Spinal cord (tissue), 10 donors: Measurements from ENCODE around the gene C1QTNF8. TPM values are rescaled to one million over a fixed set of nuclear protein-coding genes. Genes with fewer than 3 reads are reported as not detected.

Experiments used
- DNase-seq, 6 donors: peaks; one replicate each; pipeline versions ENCODE4 v3.0.0 to v3.0.0-alpha.2; 2013 to 2015; ENCODE audit warnings: low spot score in 6 of 6, low read depth in 4 of 6
- H3K27ac ChIP-seq: one replicate; pipeline ENCODE4 v1.5.1; 2013; ENCODE audit warnings: low read depth, low read length, control low read depth
- H3K27me3 ChIP-seq: one replicate; pipeline ENCODE4 v1.6.1; 2013; ENCODE audit warnings: low read length; ENCODE audit not compliant: control insufficient read depth, insufficient read depth
- H3K36me3 ChIP-seq: one replicate; pipeline ENCODE4 v1.6.1; 2013; ENCODE audit warnings: low read length; ENCODE audit not compliant: control insufficient read depth, insufficient read depth
- H3K4me1 ChIP-seq: one replicate; pipeline ENCODE4 v1.6.1; 2013; ENCODE audit warnings: low read length; ENCODE audit not compliant: control insufficient read depth, insufficient read depth
- H3K4me3 ChIP-seq: one replicate; pipeline ENCODE4 v1.5.1; 2013; ENCODE audit warnings: low read depth, low read length, control low read depth
- H3K9me3 ChIP-seq: one replicate; pipeline ENCODE4 v1.6.1; 2013; ENCODE audit warnings: low read length; ENCODE audit not compliant: control insufficient read depth, insufficient read depth
- whole genome bisulfite sequencing: methylation state at CpG from one replicate; pipeline ENCODE4 v1.1.5; 2013; ENCODE audit warnings: missing lambda C conversion rate; ENCODE audit not compliant: insufficient coverage; 5-methylcytosine and 5-hydroxymethylcytosine counted together
- polyA plus RNA-seq, 2 donors: library from polyadenylated mRNA; unstranded; fragments of 120-200 nt; gene quantifications; one replicate each; pipeline ENCODE4 v1.2.1, GENCODE V29; 2013; ENCODE audit not compliant: insufficient read length in 2 of 2
- total RNA-seq, 2 donors: library from RNA; depleted of rRNA in 1 of 2; stranded (reverse); fragments of 120-200 nt in 1 of 2; fragments of >200 nt in 1 of 2; gene quantifications; one replicate each; pipeline versions ENCODE4 v1.2.3 to v1.2.4, GENCODE V29; 2013 to 2014
- donor health status: healthy.

Gene C1QTNF8
- total and polyA plus RNA-seq, 4 donors, result 0.17 to 0.59 (median 0.24) TPM

GRCh38 chr16:1043881-1044451 lies 52.1 kb downstream of the C1QTNF8 start:
- Histone ChIP-seq H3K4me1 (peaks cover 69% of the 10 kb centered on the region), H3K36me3 (no peaks in the 10 kb centered on the region), H3K4me3 (no peak overlapping the region), H3K27ac (no peak overlapping the region), H3K27me3 (no peaks in the 10 kb centered on the region), H3K9me3 (no peaks in the 10 kb centered on the region)
- 64% methylated on average over 29 of the region's 40 CpGs for WGBS
- no peak for DNase-seq

DNA sequence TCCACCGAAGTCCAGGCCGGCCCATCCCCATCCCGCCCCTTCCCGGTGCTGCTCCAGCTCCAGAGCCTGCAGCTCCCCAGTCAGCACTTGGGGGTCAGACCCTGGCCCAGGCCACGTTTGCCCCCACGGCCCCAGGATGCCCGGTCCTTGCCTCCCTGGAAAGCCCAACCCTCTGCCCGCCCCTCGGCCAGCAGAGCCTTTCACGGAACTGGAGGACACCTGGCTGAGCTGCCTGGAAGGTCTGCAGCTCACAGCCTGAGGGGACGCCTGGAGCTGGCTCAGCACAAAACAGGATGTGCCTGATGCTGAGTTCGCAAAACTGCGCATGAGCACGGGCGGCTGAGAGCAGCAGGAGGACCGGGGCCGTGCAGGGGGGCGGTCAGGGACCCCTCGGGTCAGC lies 53.2 kb downstream of the C1QTNF8 start:
- H3K4me1 ChIP-seq, result peaks cover 69% of the 10 kb centered on the region

GRCh38 chr16:1042049-1042744 lies 53.8 kb downstream of the C1QTNF8 start:
- no peak overlapping the region for H3K27ac ChIP-seq
- no peaks in the 10 kb centered on the region for H3K27me3 ChIP-seq
- no peaks in the 10 kb centered on the region for H3K36me3 ChIP-seq
- peaks cover 65% of the 10 kb centered on the region for H3K4me1 ChIP-seq
- WGBS, result 85% methylated on average over 15 of the region's 15 CpGs
- DNase-seq, result no peak
- H3K9me3 ChIP-seq, result no peaks in the 10 kb centered on the region
- H3K4me3 ChIP-seq, result no peak overlapping the region

More for the DNA sequence above, 53.2 kb downstream of the C1QTNF8 start:
- no peaks in the 10 kb centered on the region for H3K36me3 ChIP-seq
- peak in 1 of 6 donors; percentile 72 for DNase-seq
- no peak overlapping the region for H3K4me3 ChIP-seq
- H3K9me3 ChIP-seq, result no peaks in the 10 kb centered on the region
- WGBS, result 82% methylated on average over 16 of the region's 19 CpGs
- H3K27ac ChIP-seq, result no peak overlapping the region
- H3K27me3 ChIP-seq, result no peaks in the 10 kb centered on the region

GRCh38 chr16:1040346-1040745 lies 55.7 kb downstream of the C1QTNF8 start:
- Histone ChIP-seq H3K4me1 (peaks cover 66% of the 10 kb centered on the region), H3K9me3 (no peaks in the 10 kb centered on the region), H3K27me3 (no peaks in the 10 kb centered on the region), H3K27ac (no peak overlapping the region), H3K36me3 (no peaks in the 10 kb centered on the region), H3K4me3 (no peak overlapping the region)
- WGBS, result 89% methylated on average over 20 of the region's 29 CpGs
- DNase-seq, result no peak

GRCh38 chr16:1039762-1040161 lies 56.3 kb downstream of the C1QTNF8 start:
- WGBS, result 88% methylated on average over 10 of the region's 11 CpGs
- Histone ChIP-seq H3K4me1 (peaks cover 66% of the 10 kb centered on the region), H3K27me3 (no peaks in the 10 kb centered on the region)

DNA sequence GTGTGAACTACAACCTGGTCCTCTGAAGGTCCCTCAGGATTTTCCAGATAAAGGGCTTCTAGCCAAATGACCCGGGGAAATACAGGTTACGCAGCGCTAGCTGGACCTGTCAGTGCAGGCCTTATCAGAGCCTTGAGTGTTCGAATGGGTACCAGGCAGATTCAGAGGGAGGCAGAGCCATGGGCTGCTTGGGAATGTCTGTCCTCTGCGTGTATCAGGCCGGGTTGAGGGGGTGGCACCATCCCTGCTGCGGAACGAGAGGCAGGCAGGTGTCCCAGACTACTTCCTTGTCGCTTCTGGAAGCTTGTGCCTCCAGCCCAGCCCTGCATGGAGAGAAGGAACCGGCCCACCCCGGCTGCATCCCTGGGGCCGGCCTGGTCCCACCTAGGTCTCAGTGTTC lies 57.1 kb downstream of the C1QTNF8 start:
- Histone ChIP-seq H3K4me1 (peaks cover 60% of the 10 kb centered on the region), H3K36me3 (no peaks in the 10 kb centered on the region), H3K4me3 (no peak overlapping the region), H3K27ac (no peak overlapping the region), H3K9me3 (no peaks in the 10 kb centered on the region), H3K27me3 (no peaks in the 10 kb centered on the region)
- WGBS, result 83% methylated on average over 12 of the region's 12 CpGs
- DNase-seq, result no peak

More at GRCh38 chr16:1039762-1040161, 56.3 kb downstream of the C1QTNF8 start:
- Histone ChIP-seq H3K27ac (no peak overlapping the region), H3K36me3 (no peaks in the 10 kb centered on the region), H3K4me3 (no peak overlapping the region), H3K9me3 (no peaks in the 10 kb centered on the region)
- DNase-seq, result no peak

Other genes starting within 250 kb of the C1QTNF8 start
- gene LMF1, start 125.3 kb downstream of the C1QTNF8 start, total RNA-seq, result 10 to 100 TPM; 15.1 to 18.1 TPM
- 10 to 100 TPM; 28.0 to 37.5 TPM for gene LMF1, start 125.3 kb downstream of the C1QTNF8 start, polyA plus RNA-seq
- gene SOX8, start 114.5 kb downstream of the C1QTNF8 start, total RNA-seq, result 10 to 100 TPM; 61.3 to 64.0 TPM
- gene SOX8, start 114.5 kb downstream of the C1QTNF8 start, polyA plus RNA-seq, result 100 to 1,000 TPM; 166 to 200 TPM
- under 1 TPM; 0.69 to 0.88 TPM for gene SSTR5, start 23.5 kb downstream of the C1QTNF8 start, total RNA-seq
- under 1 TPM; 0.38 to 0.96 TPM for gene SSTR5, start 23.5 kb downstream of the C1QTNF8 start, polyA plus RNA-seq
- gene CACNA1H, start 56.9 kb upstream of the C1QTNF8 start, total RNA-seq, result 1 to 10 TPM; 7.8 to 8.1 TPM
- 10 to 100 TPM; 18.0 to 20.1 TPM for gene CACNA1H, start 56.9 kb upstream of the C1QTNF8 start, polyA plus RNA-seq
- not detected for gene TPSG1, start 129.0 kb upstream of the C1QTNF8 start, total RNA-seq
- under 1 TPM; 0.41 to 0.89 TPM for gene TPSG1, start 129.0 kb upstream of the C1QTNF8 start, polyA plus RNA-seq
- under 1 TPM in 1 of 2 donors, not detected in 1; 0.61 TPM for gene TPSB2, start 133.9 kb upstream of the C1QTNF8 start, total RNA-seq
- gene TPSB2, start 133.9 kb upstream of the C1QTNF8 start, polyA plus RNA-seq, result 1 to 10 TPM in 1 of 2 donors, not detected in 1; 1.5 TPM
- 1 to 10 TPM; 1.2 to 2.4 TPM for gene TPSAB1, start 144.5 kb upstream of the C1QTNF8 start, total RNA-seq
- gene TPSAB1, start 144.5 kb upstream of the C1QTNF8 start, polyA plus RNA-seq, result under 1 TPM in 1 of 2 donors, not detected in 1; 0.65 TPM
- gene TPSD1, start 159.8 kb upstream of the C1QTNF8 start, total RNA-seq, result not detected
- not detected for gene TPSD1, start 159.8 kb upstream of the C1QTNF8 start, polyA plus RNA-seq
- 10 to 100 TPM; 28.7 to 46.6 TPM for gene UBE2I, start 213.4 kb upstream of the C1QTNF8 start, total RNA-seq
- gene UBE2I, start 213.4 kb upstream of the C1QTNF8 start, polyA plus RNA-seq, result 100 to 1,000 TPM; 118 to 139 TPM
- gene BAIAP3, start 237.4 kb upstream of the C1QTNF8 start, total RNA-seq, result 10 to 100 TPM; 30.1 to 48.1 TPM
- 10 to 100 TPM; 56.4 to 69.8 TPM for gene BAIAP3, start 237.4 kb upstream of the C1QTNF8 start, polyA plus RNA-seq